GM18508 (cell line): Measurements from ENCODE around the gene RPTOR.

Experiments
- ATAC-seq: cut with Tn5 transposase; IDR thresholded peaks from one replicate; pipeline ENCODE4 v1.9.1; 2021; ENCODE audit warnings: moderate number of reproducible peaks; ENCODE audit not compliant: insufficient read depth, unreplicated experiment

RPTOR gene

DNA sequence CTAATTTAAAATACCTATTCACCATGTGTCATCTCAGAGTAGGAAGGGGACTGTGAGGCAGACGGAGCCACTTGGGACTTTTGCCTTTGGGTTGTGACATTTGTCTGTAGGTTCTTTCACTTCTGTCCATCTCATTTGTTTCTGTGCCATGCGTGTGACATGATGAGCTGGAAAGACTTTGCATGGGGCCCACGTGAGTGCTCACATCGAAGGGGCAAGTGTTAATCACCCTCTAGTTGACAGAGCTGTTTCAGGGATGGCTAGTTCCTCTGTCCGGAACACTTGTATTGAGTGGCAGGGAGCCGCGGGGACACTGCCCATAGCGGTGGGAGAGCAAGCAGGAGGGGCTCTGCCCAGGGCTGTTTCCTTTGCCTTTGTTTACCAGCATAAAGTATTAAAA lies 112.0 kb downstream of the RPTOR start:
- no peak for ATAC-seq

DNA sequence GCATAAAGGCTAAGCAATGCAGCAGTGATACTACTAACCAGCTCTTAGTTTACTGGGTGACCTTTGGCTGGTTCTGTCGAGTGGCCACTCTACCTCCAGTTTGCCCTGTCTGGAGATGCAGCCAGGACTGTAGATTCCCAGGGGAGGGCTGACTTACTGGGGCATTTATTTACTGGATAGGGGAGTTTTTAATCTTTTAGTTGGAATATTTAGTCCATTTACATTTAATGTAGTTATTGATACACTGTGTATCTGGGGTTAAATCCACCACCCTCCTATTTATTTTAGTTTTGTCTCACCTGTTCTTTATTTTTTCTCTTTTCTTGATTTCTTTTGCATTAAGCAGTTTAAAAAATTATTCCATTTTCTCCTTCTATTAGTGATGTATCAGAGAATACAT lies 112.9 kb downstream of the RPTOR start:
- ATAC-seq = no peak

DNA sequence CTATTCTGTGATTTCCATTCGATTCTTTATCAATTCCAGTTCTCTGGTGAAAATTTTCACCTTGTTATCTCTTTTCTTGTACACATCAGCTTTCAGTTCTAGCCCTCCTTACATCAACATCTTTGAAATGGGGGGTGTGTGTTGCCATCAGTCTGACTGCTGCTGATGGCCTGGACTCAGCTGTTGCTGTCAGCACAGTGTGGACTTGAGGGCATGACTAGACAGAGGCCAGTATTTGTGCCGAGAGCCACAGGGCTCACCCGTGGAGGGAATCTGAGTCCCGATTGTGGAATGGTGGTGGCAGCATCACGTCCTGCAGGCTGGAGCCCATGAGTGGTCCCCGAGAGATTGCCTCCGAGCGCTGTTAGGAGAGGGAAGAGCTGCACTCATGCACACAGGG lies 114.2 kb downstream of the RPTOR start:
- no peak for ATAC-seq

DNA sequence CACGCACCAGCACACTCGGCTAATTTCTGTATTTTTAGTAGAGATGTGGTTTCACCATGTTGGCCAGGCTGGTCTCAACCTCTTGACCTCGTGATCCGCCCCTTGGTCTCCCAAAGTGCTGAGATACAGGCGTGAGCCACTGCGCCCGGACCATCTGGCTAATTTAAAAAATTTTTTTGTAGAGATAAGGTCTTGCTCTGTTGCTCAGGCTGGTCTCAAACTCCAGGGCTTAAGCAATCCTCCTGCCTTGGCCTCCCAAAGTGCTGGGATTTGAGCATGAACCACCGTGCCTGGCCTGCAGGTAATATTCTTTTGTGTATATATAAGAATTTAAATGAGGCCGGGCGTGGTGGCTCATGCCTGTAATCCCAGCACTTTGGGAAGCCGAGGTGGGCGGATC lies 115.0 kb downstream of the RPTOR start:
- no peak for ATAC-seq

DNA sequence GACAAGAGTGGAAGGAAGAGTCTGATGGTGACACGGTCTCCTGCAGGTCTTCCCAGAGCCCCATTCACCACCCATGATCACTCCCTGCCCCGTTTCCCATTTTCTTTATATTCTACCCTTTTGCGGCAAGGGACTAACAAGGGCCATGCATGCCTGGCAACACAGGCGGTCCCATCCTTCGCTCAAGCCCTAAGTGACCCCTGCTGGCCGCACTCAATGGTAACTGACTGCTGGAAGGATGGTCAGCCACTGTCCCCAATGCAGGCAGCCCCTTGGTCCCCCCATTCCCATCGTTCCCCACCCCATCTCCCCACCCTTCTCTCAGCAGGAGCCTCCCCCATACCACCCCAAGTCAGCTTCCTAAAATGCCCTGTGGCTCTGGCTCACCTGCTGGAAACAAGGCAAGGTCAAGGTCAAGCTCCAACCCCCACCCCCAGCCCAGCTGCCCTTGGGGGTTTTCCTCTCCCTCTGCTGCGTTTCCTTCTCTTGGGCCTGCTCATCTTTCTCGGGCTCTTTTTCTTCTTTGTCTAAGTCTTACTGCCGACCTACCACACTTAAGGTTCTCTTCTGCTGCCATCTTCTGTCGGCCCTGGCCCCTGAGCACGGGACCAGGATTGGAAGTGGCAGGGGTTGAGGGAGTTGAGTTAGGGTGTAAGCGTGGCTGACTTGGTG lies 116.0 kb downstream of the RPTOR start:
- ATAC-seq = no peak

DNA sequence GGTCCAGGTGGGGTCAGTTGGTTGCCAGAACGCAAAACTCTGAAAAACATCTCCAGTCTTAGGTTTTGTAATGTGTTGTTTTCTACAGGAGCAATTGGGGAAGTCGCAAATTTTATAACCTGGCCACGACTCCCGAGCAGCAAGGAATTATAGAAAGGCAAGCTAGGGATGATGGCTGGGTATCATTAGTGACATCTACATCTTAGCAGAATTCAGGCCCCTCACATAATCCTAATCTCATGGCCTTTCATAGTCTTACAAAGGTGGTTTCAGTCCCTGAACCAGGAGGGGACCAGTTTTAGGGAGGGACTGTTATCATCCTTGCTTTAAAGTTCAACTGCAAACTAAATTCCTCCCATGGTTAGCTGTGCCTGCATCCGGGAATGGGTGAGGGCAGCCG lies 117.9 kb downstream of the RPTOR start:
- no peak for ATAC-seq

DNA sequence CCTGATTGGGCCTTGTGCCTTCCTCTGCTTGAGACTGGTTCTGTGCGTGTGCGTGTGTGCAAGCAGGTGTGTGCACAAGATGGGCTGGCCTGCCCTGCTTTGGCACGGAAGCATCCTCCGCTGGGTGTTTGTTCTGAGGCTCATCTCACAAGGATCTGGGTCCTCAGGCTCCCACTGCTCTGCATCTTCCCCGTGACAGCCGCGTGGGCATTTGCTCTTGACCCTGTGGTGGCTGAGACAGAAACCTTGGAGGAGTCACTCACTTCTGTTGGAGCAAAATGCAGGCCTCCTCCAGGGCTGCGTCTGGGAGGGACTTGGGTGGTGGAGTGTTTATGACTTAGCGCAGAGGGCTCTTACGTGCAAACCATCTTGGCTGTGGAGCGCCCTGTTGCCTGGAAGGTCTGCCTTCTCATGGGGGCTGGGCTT lies 119.2 kb downstream of the RPTOR start:
- no peak for ATAC-seq

DNA sequence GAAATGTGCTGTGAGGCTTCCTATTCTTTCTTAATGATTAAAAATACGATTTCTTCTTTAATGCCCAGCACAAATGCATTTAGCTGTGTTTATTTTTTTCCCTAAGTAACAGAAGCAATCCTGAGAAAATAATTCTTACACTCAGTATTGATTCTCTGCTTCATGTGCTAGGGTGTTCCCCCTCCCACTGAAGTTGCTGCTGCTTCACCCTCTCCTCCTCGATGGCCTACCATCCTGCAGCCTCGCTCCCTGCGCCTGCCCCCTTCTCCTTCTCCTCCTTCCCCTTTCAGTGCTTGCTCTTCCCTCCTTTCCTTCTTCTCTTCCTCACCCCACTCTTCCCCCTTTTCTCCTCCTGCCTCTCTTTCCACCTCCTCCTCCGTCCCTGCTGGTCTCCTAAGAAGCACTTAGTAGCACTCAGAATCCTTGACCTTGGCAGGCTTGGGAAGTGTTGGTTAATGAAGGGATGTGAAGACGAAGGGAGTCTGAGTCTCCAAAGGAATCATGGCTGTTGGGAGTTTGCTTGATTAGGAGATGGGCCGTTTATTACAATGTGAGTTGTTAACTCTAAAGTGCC lies 119.7 kb downstream of the RPTOR start:
- ATAC-seq = no peak

DNA sequence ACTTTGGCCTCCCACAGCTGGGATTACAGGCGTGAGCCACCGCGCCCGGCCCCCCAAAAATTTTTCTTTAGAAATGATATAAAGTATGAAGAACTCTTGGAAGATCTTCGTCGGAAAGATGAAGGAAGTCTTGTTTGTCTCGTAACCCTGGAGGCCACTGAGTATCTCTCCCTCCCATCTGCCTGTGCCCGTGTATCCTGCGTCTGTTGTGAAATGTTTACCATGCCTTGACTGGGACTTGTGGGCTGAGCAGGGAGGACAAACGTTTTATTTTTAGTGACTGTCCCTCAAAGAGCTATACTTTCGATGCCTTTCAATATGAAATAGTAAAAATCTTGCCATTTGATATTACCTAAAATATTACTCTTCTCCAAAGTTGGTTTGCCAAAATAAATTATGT lies 121.2 kb downstream of the RPTOR start:
- no peak for ATAC-seq

DNA sequence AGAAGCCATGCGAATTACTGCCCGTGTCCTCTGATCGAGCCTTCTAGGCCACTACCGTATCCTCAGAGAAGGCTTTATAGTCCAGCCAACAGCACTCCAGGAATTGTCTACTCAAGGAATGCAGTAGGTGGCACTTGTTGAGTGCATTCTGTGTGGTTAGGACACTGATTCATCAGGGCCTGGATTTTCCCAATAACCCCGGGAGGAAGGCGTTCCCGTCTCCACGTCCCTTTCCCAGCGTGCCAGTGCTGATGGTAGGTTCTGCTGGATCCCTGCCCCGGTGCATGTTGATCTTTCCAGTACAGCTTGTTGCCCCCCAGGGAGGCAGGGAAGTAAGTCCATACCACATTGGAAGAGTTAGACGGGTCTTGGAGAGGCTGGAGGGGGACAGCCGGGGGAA lies 122.2 kb downstream of the RPTOR start:
- ATAC-seq = no peak

DNA sequence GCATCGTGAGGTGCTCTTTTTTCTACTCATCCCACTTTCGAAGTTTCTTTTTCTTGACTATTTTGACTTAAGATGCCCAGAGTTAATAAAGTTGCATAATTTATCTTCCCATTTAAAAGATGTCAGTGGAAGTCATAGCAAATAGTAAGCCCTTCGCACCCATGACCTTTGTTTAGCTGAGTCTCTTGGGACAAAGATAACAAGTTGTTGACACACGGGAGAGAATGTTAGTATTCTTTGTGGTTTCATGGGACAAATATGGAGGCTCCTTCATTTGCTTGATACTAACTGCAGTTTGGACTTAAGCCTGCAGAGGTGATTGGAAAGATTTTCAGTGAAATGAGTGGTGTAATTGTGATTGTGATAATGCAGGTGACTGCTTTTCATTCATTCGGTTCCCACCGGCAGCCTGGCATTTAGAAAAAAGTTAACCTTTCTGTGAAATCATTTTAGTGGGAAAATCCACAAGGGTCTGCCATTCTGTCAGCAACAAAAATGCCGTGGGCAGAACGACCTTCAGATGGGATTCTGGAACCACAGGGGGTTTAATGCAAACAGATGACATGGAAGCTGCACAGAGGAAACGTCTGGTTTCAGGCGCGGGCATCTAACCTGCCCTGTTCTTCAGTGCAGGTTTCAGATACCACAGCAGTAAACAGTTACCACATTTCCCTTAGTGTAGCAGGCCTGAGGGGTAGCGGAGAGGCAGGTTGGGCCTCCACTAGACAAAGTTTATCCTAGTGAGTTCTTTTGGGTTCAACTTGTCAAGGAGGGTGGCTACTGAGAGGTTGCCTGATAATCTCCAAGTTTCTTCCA lies 123.0 kb downstream of the RPTOR start:
- ATAC-seq = no peak

DNA sequence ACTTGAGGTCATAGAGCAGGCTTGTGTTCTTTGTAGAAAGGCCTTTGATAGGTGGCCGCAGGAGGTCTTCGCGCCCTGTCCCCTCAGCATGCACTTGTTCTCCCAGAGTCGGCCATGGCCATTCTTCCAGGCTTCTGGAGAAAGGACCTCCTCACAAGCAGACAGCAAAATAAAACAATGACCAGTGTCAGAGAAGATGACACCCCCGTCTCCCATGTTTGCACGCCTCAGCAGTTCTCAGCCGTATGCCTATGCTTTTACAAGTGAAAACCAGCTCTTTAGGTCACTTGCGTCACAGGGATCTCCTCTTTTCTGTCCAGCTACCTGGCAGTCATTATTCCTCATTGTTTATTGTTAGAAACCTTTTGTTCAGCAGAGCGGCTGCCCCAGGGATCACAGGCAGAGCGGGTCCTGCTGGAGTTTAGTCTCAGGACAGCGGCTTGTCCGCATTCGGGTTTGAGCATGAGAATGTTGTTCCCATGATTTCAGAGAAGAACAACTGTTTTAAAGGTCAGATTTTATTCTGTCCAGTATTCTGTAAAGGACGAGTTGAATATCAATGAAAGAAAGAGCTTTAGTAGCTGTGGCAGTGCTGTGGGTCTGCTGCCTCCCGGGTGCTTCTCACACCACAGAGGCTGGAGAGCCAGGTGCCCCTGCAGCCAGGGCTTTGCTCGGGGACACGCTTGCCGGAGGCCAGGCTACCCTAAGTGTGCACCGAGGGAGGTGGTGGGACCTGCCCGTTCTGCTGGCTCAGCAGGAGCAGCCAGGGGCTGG lies 123.9 kb downstream of the RPTOR start:
- no peak for ATAC-seq

DNA sequence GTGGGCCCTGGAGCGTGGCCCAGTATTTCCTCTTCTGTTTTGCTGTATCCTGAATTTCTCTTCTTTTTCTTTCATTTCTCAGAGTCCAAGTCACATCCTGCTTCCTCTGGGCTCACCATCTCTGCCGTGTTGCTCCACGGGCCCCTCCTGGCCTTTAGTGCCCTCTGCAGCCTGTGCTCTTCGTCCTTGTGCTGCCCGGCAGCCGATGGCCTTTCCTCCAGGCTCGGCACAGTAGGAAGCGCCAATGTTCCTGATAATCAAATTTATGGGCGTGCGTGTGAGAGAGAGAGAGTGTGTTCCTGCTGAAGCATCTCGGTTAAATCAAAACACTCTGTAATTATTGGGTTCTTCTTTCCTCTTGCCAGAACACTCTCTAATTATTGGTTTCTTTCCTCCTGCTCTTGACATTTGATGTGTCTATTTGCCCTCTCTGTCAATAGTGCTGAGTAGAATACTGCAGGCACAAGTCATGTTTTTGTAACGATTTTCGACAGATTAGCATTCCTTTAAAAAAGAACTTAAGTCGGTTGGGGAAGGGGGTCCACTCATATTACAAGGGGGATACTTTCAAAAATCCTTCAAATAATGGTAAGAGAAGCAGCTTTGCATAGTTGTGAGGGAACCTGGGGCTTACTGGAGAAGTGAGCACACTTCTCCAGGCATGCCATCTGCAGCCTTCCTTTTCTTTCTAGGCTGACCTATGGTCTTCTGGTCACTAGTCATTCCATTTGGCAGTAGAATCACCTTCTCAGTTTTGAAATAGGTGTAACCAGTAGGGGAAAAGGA lies 126.6 kb downstream of the RPTOR start:
- no peak for ATAC-seq

DNA sequence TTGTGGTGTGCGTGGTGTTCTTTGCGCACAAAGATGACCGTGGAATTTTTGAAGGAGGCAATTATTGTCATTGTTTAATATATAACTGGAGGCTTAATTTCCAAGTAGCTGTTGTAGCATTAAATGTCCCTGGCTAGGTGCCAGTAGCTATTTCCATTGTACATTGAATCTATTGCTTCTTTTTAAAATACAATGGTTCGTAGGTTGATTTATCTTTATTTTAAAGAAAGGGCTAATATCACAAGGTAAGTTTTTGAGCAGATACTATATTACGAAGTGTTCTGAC lies 127.1 kb downstream of the RPTOR start:
- no peak for ATAC-seq

DNA sequence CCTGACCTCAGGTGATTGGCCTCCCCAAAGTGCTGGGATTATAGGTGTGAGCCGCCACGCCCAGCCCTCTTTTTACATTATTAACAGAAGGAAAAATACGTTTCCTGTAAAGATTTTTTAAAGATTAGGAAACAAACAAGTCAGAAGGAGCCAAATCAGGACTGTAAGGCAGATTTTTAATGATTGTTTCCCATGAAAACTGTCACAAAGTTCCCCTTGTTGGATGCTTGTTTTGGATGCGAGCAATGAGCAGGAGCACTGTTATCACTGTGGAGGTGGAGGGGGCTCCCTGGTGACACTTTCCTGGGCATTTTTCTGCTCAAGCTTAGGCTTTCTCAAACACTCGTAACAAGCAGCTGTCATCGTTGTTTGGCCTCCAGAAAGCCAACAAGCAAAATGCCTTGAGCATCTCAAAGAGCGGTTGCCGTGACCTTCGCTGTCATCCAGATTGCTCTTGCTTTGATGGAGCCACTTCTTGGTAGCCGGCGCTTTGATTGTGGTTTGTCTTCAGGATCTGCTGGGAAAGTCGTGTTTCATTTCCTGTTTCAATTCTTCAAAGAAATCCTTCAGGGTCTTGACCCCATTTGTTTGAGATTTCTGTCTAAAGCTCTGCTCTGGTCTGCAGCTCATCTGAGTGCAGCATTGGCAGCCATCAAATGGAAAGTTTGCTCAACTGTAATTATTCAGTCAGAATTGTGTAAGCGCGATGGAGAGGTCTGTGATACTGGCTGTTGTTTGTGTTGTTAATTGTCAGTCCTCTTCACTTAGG lies 128.7 kb downstream of the RPTOR start:
- ATAC-seq = no peak

DNA sequence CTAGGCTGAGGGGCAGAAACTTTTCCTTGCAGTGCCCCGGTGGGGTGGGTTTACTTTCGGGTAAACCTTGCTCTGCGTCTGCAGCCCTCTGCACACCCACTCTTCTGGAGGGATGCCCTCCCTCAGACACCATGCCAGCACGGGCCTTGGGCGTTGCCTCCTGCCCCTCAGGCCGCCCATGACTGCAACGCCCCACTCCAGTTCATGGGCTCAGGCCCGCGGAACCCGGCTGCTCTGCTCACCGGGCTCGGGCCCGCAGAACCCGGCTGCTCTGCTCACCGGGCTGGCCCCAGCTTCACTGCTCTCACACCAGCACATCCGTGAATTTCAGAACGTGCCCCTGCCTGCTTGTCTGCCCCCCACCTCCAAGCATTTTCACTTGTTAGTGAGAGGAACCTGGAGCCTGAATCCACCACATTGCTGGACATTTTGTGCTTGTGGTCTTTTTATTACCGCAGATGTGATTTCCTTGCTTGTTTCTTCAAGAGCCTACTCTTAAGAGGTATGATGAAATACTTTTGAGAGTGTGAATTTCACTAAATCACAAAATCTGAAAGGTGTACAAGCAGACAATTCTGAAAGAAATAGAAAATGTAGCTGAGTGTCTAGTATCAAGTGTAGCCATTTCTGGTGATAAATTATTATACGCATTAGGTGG lies 130.9 kb downstream of the RPTOR start:
- ATAC-seq = no peak

DNA sequence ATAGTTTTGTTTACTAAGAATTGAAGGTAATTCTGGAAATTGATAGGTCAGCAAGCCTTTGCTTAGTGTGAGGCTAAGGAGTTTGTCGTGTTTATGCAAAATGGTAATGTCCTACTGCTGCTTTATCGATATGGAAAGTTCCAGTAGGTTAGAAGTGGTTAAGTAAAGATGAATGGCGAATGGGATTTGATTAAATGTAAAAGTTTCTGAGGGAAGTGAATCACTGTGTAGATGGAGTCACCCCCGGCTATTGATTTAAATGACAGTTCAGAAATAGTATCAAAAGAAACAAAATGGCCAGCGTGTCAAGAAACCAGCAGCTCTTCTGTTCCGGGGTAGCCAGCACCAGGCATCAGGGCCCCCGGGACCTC lies 131.4 kb downstream of the RPTOR start:
- ATAC-seq = no peak

DNA sequence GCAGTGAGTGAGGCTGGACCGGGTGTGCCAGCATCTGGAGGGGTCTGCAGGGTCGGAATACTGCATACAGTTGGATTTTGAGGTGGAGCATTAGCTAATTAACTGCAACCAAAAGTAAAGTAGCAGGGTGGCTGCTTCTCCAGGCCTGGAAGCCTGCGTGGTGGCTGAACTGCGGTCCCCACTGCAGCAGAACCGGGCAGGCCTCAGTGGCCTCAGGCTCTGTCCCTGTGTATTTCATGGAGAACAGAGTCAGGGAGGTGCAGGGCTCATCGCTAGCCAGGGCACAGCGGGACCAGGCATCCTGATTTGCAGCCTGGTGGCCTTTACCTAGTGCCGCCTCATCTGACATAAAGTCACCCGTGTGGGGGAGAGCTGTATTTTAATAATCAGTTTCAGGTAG lies 131.9 kb downstream of the RPTOR start:
- no peak for ATAC-seq

DNA sequence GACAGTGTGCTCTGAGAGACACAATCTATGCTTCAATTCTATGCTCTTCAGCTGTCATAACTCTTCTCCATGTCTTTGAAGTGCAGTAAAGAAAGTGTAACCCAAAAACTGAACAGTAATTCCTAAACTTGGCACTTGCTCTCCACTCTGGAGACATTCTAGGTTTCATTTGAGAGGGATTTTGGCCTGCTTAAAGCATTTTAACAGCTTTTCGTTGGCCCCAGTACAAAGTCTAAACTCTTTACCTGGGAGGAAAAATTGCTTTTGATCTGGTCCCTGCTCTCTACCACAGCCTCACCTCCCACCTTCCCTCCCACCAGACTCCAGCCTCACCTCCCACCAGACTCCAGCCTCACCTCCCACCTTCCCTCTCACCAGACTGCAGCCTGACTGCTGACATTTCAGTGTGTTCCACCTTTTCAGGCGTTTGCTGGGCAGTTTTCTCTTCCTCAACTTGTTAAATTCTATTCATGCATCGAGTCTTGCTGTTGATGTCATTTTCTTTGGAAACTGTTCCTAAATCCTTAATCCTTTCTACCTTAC lies 132.6 kb downstream of the RPTOR start:
- no peak for ATAC-seq
